Activated T-cell treated with anti-CD3 and anti-CD28 coated beads, Interleukin-2, amount 50 U/mL, for 4 hours (primary cell): ENCODE results near the gene RNF10. TPM values are rescaled to one million over a fixed set of nuclear protein-coding genes. Genes with fewer than 3 reads are reported as not detected.
"Not testable (repeated sequence)": the region's sequence is repeated elsewhere in the genome, so short reads cannot be mapped to it uniquely, and the experiment has no call there.

Source experiments
- ATAC-seq, 2 donors: fragments of 200-7000 bp; cut with Tn5 transposase; one replicate each; pipeline ENCODE4 v1.10.0; 2021
- DNase-seq: peaks from one replicate; pipeline ENCODE4 v3.0.0-alpha.2; 2020
- H3K27me3 Mint-ChIP-seq: one replicate; pipeline ENCODE4 v1.8.0; 2021; ENCODE audit warnings: low read depth, mixed read lengths
- H3K36me3 Mint-ChIP-seq: one replicate; pipeline ENCODE4 v1.8.0; 2022; ENCODE audit warnings: mixed read lengths; ENCODE audit not compliant: insufficient read depth
- H3K4me1 Mint-ChIP-seq: one replicate; pipeline ENCODE4 v1.8.0; 2021; ENCODE audit warnings: low read depth, mixed read lengths
- H3K4me3 Mint-ChIP-seq: one replicate; pipeline ENCODE4 v1.8.0; 2021; ENCODE audit warnings: mild to moderate bottlenecking, moderate library complexity, mixed read lengths
- H3K9me3 Mint-ChIP-seq: one replicate; pipeline ENCODE4 v1.8.0; 2021; ENCODE audit warnings: mixed read lengths
- total RNA-seq, 3 donors: library from RNA; stranded (reverse); gene quantifications; one replicate each; pipeline ENCODE4 v1.2.1, GENCODE V29; 2021

The RNF10 gene
- total RNA-seq: 100 to 1,000 TPM; 152 to 169 (median 161) TPM

- peaks cover 52% of the 10 kb centered on the region for H3K4me1 Mint-ChIP-seq
- H3K9me3 Mint-ChIP-seq: no peaks in the 10 kb centered on the region
- H3K4me3 Mint-ChIP-seq: peak within 1 kb of the TSS; percentile 95
- ATAC-seq: peak; percentile 75 to 76
- H3K36me3 Mint-ChIP-seq: peaks cover 7% of the 10 kb centered on the region
- H3K27me3 Mint-ChIP-seq: no peaks in the 10 kb centered on the region
- DNase-seq: peak; percentile 60
Measured at GRCh38 chr12:120534203-120534702, at the start of gene RNF10. Gene RNF10 (plus strand): TSS chr12:120534356. CDS start chr12:120534812, 456 bp downstream.

- H3K9me3 Mint-ChIP-seq: no peaks in the 10 kb centered on the region
- no peaks in the 10 kb centered on the region for H3K27me3 Mint-ChIP-seq
- no peak overlapping the region for H3K4me3 Mint-ChIP-seq
- H3K36me3 Mint-ChIP-seq: no peaks in the 10 kb centered on the region
- DNase-seq: no peak
- ATAC-seq: no peak
- peaks cover 2% of the 10 kb centered on the region for H3K4me1 Mint-ChIP-seq
Measured at GRCh38 chr12:120485961-120486881, 47.9 kb upstream of the RNF10 start.

GRCh38 chr12:120487552-120487951 is 46.6 kb upstream of the RNF10 start:
- not testable (repeated sequence) for H3K4me1 Mint-ChIP-seq, H3K27me3 Mint-ChIP-seq, ATAC-seq, DNase-seq, H3K36me3 Mint-ChIP-seq, H3K9me3 Mint-ChIP-seq, H3K4me3 Mint-ChIP-seq

GRCh38 chr12:120488057-120488640 is 46.0 kb upstream of the RNF10 start:
- DNase-seq: no peak
- H3K9me3 Mint-ChIP-seq: no peaks in the 10 kb centered on the region
- ATAC-seq: no peak
- no peaks in the 10 kb centered on the region for H3K36me3 Mint-ChIP-seq
- no peak overlapping the region for H3K4me3 Mint-ChIP-seq
- H3K4me1 Mint-ChIP-seq: no peaks in the 10 kb centered on the region
- no peaks in the 10 kb centered on the region for H3K27me3 Mint-ChIP-seq

GRCh38 chr12:120489018-120489417 is 45.1 kb upstream of the RNF10 start:
- Mint-ChIP-seq H3K4me3 (no peak overlapping the region), H3K27me3 (no peaks in the 10 kb centered on the region), H3K4me1 (no peaks in the 10 kb centered on the region), H3K9me3 (no peaks in the 10 kb centered on the region), H3K36me3 (no peaks in the 10 kb centered on the region)
- no peak for ATAC-seq
- no peak for DNase-seq

- no peaks in the 10 kb centered on the region for H3K9me3 Mint-ChIP-seq
- no peaks in the 10 kb centered on the region for H3K27me3 Mint-ChIP-seq
- no peak for ATAC-seq
- peaks cover 5% of the 10 kb centered on the region for H3K4me1 Mint-ChIP-seq
- no peak for DNase-seq
- no peaks in the 10 kb centered on the region for H3K36me3 Mint-ChIP-seq
- no peak overlapping the region for H3K4me3 Mint-ChIP-seq
Measured at GRCh38 chr12:120490325-120490724, 43.8 kb upstream of the RNF10 start.

GRCh38 chr12:120490833-120491512 is 43.2 kb upstream of the RNF10 start:
- DNase-seq: no peak
- no peak for ATAC-seq
- no peaks in the 10 kb centered on the region for H3K9me3 Mint-ChIP-seq
- no peaks in the 10 kb centered on the region for H3K36me3 Mint-ChIP-seq
- H3K4me1 Mint-ChIP-seq: peaks cover 9% of the 10 kb centered on the region
- no peaks in the 10 kb centered on the region for H3K27me3 Mint-ChIP-seq
- no peak overlapping the region for H3K4me3 Mint-ChIP-seq

- H3K4me3 Mint-ChIP-seq: peak overlapping the region; percentile 94
- H3K4me1 Mint-ChIP-seq: peaks cover 26% of the 10 kb centered on the region
- DNase-seq: no peak
- peaks cover 18% of the 10 kb centered on the region for H3K36me3 Mint-ChIP-seq
- ATAC-seq: peak; percentile 6 to 12
- no peaks in the 10 kb centered on the region for H3K9me3 Mint-ChIP-seq
- no peaks in the 10 kb centered on the region for H3K27me3 Mint-ChIP-seq
Measured at GRCh38 chr12:120495186-120495730, 38.9 kb upstream of the RNF10 start.

GRCh38 chr12:120495731-120496412 is 38.3 kb upstream of the RNF10 start, which contains the start of gene DYNLL1:
Gene DYNLL1 (plus strand): TSS chr12:120496113. CDS start chr12:120496422, 309 bp downstream.
- H3K9me3 Mint-ChIP-seq: no peaks in the 10 kb centered on the region

GRCh38 chr12:120496413-120497340 is 37.5 kb upstream of the RNF10 start:
- H3K9me3 Mint-ChIP-seq: no peaks in the 10 kb centered on the region
- peak overlapping the region; percentile 94 for H3K4me3 Mint-ChIP-seq
- peaks cover 21% of the 10 kb centered on the region for H3K36me3 Mint-ChIP-seq
- ATAC-seq: peak; percentile 32 to 33
- H3K4me1 Mint-ChIP-seq: peaks cover 29% of the 10 kb centered on the region
- no peaks in the 10 kb centered on the region for H3K27me3 Mint-ChIP-seq
- DNase-seq: peak; percentile 39

More at GRCh38 chr12:120495731-120496412, 38.3 kb upstream of the RNF10 start, which contains the start of gene DYNLL1:
- Mint-ChIP-seq H3K27me3 (no peaks in the 10 kb centered on the region), H3K4me1 (peaks cover 29% of the 10 kb centered on the region), H3K4me3 (peak within 1 kb of the TSS; percentile 94), H3K36me3 (peaks cover 21% of the 10 kb centered on the region)
- DNase-seq (peak; percentile 96), ATAC-seq (peak; percentile 97 to 98)

GRCh38 chr12:120497524-120498150 is 36.5 kb upstream of the RNF10 start:
- H3K9me3 Mint-ChIP-seq: no peaks in the 10 kb centered on the region
- peak overlapping the region; percentile 94 for H3K4me3 Mint-ChIP-seq
- H3K36me3 Mint-ChIP-seq: peaks cover 21% of the 10 kb centered on the region
- no peak for ATAC-seq
- H3K4me1 Mint-ChIP-seq: peaks cover 29% of the 10 kb centered on the region
- DNase-seq: no peak
- no peaks in the 10 kb centered on the region for H3K27me3 Mint-ChIP-seq

GRCh38 chr12:120498870-120499515 is 35.2 kb upstream of the RNF10 start:
- H3K4me1 Mint-ChIP-seq: peaks cover 29% of the 10 kb centered on the region

More at GRCh38 chr12:120498870-120499515, 35.2 kb upstream of the RNF10 start:
- Mint-ChIP-seq H3K36me3 (peaks cover 28% of the 10 kb centered on the region), H3K4me3 (no peak overlapping the region), H3K9me3 (no peaks in the 10 kb centered on the region), H3K27me3 (no peaks in the 10 kb centered on the region)
- no peak for DNase-seq
- ATAC-seq: no peak
